Left cardiac atrium (tissue), 4 donors: Measurements from ENCODE around the gene CHIT1. TPM values are rescaled to one million over a fixed set of nuclear protein-coding genes. Genes with fewer than 3 reads are reported as not detected.

Experiments
- ATAC-seq, 2 donors: fragments of 200-7000 bp; cut with Tn5 transposase; one replicate each; pipeline ENCODE4 v1.9.1; 2020; ENCODE audit warnings: mild to moderate bottlenecking in 2 of 2, moderate library complexity in 2 of 2
- DNase-seq: peaks from one replicate; pipeline ENCODE4 v3.0.0-alpha.2; 2020
- intact Hi-C, 2 donors: fragments of 100-400 bp; cut with DNase I; formaldehyde crosslinking; loops; one replicate each; pipeline versions ENCODE4 v1.14.1 to v1.15.1; 2022 to 2023
- total RNA-seq, 2 donors: library from RNA; stranded (reverse); fragmentation: NEBNext Ultra II Directional; extraction: Animal tissue kit (Norgen Biotek cat#: 25700); gene quantifications; one replicate each; pipeline ENCODE4 v1.2.1, GENCODE V29; 2021
- donor health status: DM: no; HTN: yes; CAD: no.
- donor health status: DM: no; HTN: yes; CAD: no; lungs with severe emphysema.
- donor health status: DM: yes; HTN: yes; CAD: no.
- donor health status: Dilated cardiomyopathy.

The CHIT1 gene
- total RNA-seq, 2 donors from 2014 or later, result 0.63 to 1.3 TPM

- ATAC-seq (peak; percentile 69 to 75), DNase-seq (peak; percentile 61)
- intact Hi-C loops, result no loop called here
Observed at GRCh38 chr1:203202431-203203245, 26.8 kb downstream of the CHIT1 start.

GRCh38 chr1:203201516-203202205 lies 27.8 kb downstream of the CHIT1 start:
- intact Hi-C loops, result no loop called here
- ATAC-seq (no peak), DNase-seq (no peak)

GRCh38 chr1:203200916-203201315 lies 28.6 kb downstream of the CHIT1 start:
- ATAC-seq, result no peak
- intact Hi-C loops, result no loop called here

GRCh38 chr1:203199816-203200571 lies 29.5 kb downstream of the CHIT1 start:
- peak; percentile 47 for DNase-seq
- intact Hi-C loops, result no loop called here
- peak; percentile 72 to 76 for ATAC-seq

More at GRCh38 chr1:203200916-203201315, 28.6 kb downstream of the CHIT1 start:
- DNase-seq, result no peak

- ATAC-seq, result no peak
- DNase-seq, result no peak
- intact Hi-C loops, result no loop called here
Observed at GRCh38 chr1:203199481-203199815, 30.0 kb downstream of the CHIT1 start.

GRCh38 chr1:203199002-203199401 lies 30.5 kb downstream of the CHIT1 start:
- DNase-seq (no peak), ATAC-seq (no peak)
- intact Hi-C loops, result no loop called here

- intact Hi-C loops, result no loop called here
- ATAC-seq (no peak), DNase-seq (no peak)
Observed at GRCh38 chr1:203197625-203198024, 31.8 kb downstream of the CHIT1 start.

GRCh38 chr1:203196371-203196770 lies 33.1 kb downstream of the CHIT1 start:
- no peak for ATAC-seq
- no peak for DNase-seq
- intact Hi-C loops, result no loop called here

GRCh38 chr1:203190949-203191348 lies 38.5 kb downstream of the CHIT1 start:
- intact Hi-C loops, result no loop called here
- ATAC-seq (no peak), DNase-seq (no peak)

GRCh38 chr1:203189951-203190352 lies 39.5 kb downstream of the CHIT1 start:
- ATAC-seq (no peak), DNase-seq (no peak)
- intact Hi-C loops, result no loop called here

GRCh38 chr1:203188686-203189232 lies 40.7 kb downstream of the CHIT1 start:
- no peak for ATAC-seq

GRCh38 chr1:203187689-203188264 lies 41.7 kb downstream of the CHIT1 start:
- DNase-seq, result no peak
- ATAC-seq, result no peak
- intact Hi-C loops, result no loop called here

More at GRCh38 chr1:203188686-203189232, 40.7 kb downstream of the CHIT1 start:
- DNase-seq, result no peak
- intact Hi-C loops, result no loop called here

- ATAC-seq (peak in 1 of 2 donors; percentile 8), DNase-seq (no peak)
- intact Hi-C loops, result no loop called here
Observed at GRCh38 chr1:203187304-203187685, 42.2 kb downstream of the CHIT1 start.

- intact Hi-C loops, result no loop called here
- peak; percentile 36 for DNase-seq
- peak; percentile 51 to 62 for ATAC-seq
Observed at GRCh38 chr1:203186446-203187303, 42.8 kb downstream of the CHIT1 start, which contains the start of gene CHI3L1. CHI3L1 (minus strand) TSS chr1:203186704; CDS start chr1:203186623, 81 bp downstream.

GRCh38 chr1:203186091-203186445 lies 43.4 kb downstream of the CHIT1 start:
- intact Hi-C loops, result no loop called here
- ATAC-seq, result peak in 1 of 2 donors; percentile 18
- no peak for DNase-seq

- ATAC-seq (no peak), DNase-seq (no peak)
- intact Hi-C loops, result no loop called here
Observed at GRCh38 chr1:203185585-203185984, 43.9 kb downstream of the CHIT1 start.

- ATAC-seq (no peak), DNase-seq (no peak)
- intact Hi-C loops, result no loop called here
Observed at GRCh38 chr1:203185061-203185461, 44.4 kb downstream of the CHIT1 start.

- intact Hi-C loops, result no loop called here
- no peak for ATAC-seq
- no peak for DNase-seq
Observed at GRCh38 chr1:203184467-203184866, 45.0 kb downstream of the CHIT1 start.
